HG03520 (cell line): ENCODE results near the gene MYO1B.

Experiments
- ATAC-seq: cut with Tn5 transposase; IDR thresholded peaks from one replicate; pipeline ENCODE4 v1.9.1; 2021; ENCODE audit warnings: mild to moderate bottlenecking, moderate library complexity; ENCODE audit not compliant: unreplicated experiment

Gene MYO1B

GRCh38 chr2:191396794-191397193, 151.6 kb downstream of the MYO1B start:
- ATAC-seq: no peak

GRCh38 chr2:191399601-191400000, 154.4 kb downstream of the MYO1B start:
- no peak for ATAC-seq

GRCh38 chr2:191401287-191401686, 156.1 kb downstream of the MYO1B start:
- ATAC-seq: no peak

- no peak for ATAC-seq
Observed at GRCh38 chr2:191402966-191403565, 157.9 kb downstream of the MYO1B start.

- ATAC-seq: no peak
Observed at GRCh38 chr2:191404568-191404991, 159.4 kb downstream of the MYO1B start.

- no peak for ATAC-seq
Observed at GRCh38 chr2:191405546-191405945, 160.3 kb downstream of the MYO1B start.

- ATAC-seq: no peak
Observed at GRCh38 chr2:191410646-191411436, 165.6 kb downstream of the MYO1B start.

- no peak for ATAC-seq
Observed at GRCh38 chr2:191411472-191411871, 166.3 kb downstream of the MYO1B start.

GRCh38 chr2:191412353-191412752, 167.1 kb downstream of the MYO1B start:
- ATAC-seq: no peak

GRCh38 chr2:191415101-191415500, 169.9 kb downstream of the MYO1B start:
- no peak for ATAC-seq

- ATAC-seq: no peak
Observed at GRCh38 chr2:191415858-191416257, 170.7 kb downstream of the MYO1B start.

- no peak for ATAC-seq
Observed at GRCh38 chr2:191417746-191418145, 172.5 kb downstream of the MYO1B start.

- ATAC-seq: no peak
Observed at GRCh38 chr2:191421950-191422349, 176.7 kb downstream of the MYO1B start.

- ATAC-seq: no peak
Observed at GRCh38 chr2:191427031-191427430, 181.8 kb downstream of the MYO1B start.

- ATAC-seq: no peak
Observed at GRCh38 chr2:191428141-191428540, 182.9 kb downstream of the MYO1B start.

- no peak for ATAC-seq
Observed at GRCh38 chr2:191430476-191430875, 185.3 kb downstream of the MYO1B start.

GRCh38 chr2:191432121-191432520, 186.9 kb downstream of the MYO1B start:
- no peak for ATAC-seq

- ATAC-seq: no peak
Observed at GRCh38 chr2:191434072-191434471, 188.9 kb downstream of the MYO1B start.

GRCh38 chr2:191435141-191435540, 189.9 kb downstream of the MYO1B start:
- ATAC-seq: no peak

- ATAC-seq: no peak
Observed at GRCh38 chr2:191436368-191437055, 191.3 kb downstream of the MYO1B start.

GRCh38 chr2:191439481-191439880, 194.3 kb downstream of the MYO1B start:
- ATAC-seq: no peak
